Activated CD4-positive, CD25-positive, alpha-beta regulatory T cell (primary cell): Measurements from ENCODE around the gene MEX3C.

Source experiments
- DNase-seq, 4 experiments: peaks; one replicate each; lab custom pipeline; 2025; lab: John Stamatoyannopoulos, UW

MEX3C gene

GRCh38 chr18:51191128-51191717 lies 6.3 kb downstream of the MEX3C start:
- no peak for DNase-seq

DNA sequence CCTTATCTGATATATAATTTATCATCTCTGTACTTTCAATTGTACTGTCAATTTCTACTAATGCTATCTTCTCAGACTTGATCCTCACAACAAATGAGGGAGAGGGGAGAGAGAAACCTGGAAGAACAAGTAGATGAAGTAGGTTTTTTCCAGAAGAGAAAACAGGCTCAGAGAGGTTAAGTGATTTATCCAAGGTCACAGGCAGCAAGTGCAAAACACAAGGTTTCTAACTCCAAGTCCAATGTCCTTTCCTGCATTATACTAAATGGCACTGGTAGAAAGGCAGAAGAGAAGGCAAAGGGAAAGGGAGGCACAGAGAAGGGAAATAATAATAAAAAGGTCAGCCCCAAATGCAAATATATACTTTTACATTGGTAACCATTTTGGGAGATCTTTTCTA lies 7.5 kb downstream of the MEX3C start:
- no peak for DNase-seq

DNA sequence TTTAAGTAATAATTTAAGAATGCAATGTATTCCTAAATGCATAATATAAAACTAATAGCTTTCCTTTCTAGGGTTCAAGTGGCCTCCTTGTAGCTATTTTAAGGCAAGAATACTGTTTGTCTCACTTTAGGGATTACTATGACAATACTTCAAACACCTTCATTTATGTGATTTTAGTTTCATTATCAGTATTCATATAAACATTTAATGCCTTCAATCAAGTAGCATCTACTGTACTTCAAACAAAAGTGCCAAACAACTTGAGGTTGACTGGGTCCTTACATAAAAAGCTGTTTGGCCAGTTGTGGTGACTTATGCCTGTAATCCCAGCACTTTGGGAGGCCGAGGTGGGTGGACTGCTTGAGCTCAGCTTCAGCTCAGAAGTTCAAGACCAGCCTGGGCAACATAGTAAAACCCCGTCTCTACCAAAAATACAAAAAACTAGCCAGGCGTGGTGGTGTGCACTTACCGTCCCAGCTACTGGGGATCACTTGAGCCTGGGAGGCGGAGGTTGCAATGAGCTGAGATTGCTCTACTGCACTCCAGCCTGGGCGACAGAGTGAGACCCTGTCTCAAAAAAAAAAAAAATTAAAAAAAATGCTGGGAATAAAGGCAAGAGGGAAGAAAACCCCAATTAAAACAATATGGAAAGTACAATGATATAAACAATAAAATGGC lies 9.3 kb downstream of the MEX3C start:
- DNase-seq = no peak

DNA sequence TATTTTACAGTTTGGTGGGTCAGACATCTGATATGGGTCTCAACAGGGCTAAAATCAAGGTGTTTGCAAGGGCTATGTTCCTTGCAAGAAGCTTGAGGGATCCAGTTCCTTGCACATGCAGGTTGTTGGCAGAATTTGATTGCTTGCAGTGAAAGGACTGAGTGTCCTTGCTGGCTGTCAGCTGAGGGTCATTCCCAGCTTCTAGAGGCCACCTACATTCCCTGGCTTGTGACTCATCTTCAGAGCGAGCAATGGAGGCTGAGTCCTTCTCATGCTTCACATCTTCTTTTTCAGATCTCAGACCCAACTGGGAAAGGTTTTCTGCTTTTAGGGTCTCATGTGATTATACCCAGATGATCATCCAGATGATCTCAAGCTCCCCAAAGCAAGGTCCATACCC lies 12.4 kb downstream of the MEX3C start:
- no peak for DNase-seq

- no peak for DNase-seq
Observed at GRCh38 chr18:51184091-51184457, 13.4 kb downstream of the MEX3C start.

DNA sequence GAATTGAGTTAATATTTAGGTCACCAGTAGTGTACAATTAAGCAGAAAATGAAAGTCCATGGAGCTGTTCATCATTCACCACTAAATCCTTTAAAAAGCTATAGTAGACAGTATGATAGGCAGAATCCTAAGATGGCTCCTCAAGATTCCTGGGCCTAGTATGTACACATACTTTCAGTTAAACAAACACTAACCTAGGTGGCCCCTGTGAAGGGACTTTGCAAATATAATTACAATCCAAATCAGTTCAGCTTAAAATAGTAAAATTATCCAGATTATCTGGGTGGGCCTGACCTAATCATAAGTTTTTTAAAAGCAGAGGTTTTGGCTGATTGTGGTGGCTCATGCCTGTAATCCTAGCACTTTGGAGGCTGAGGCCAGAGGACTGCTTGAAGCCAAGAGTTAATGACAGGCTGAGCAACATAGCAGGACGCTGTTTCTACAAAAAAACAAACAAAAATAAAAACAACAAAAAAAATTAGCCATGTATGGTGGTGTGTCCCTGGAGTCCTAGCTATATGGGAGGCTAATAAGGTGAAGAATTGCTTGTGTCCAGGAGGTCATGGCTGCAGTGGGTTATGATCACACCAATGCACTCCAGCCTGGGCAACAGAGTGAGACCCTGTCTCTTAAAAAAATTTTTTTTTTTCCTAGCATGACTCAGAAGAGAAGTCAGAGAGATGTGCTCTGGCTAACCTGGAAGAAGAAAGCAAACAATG lies 13.9 kb downstream of the MEX3C start:
- DNase-seq = no peak

- DNase-seq = no peak
Observed at GRCh38 chr18:51182824-51183223, 14.7 kb downstream of the MEX3C start.

- DNase-seq = no peak
Observed at GRCh38 chr18:51171625-51172259, 25.7 kb downstream of the MEX3C start.

DNA sequence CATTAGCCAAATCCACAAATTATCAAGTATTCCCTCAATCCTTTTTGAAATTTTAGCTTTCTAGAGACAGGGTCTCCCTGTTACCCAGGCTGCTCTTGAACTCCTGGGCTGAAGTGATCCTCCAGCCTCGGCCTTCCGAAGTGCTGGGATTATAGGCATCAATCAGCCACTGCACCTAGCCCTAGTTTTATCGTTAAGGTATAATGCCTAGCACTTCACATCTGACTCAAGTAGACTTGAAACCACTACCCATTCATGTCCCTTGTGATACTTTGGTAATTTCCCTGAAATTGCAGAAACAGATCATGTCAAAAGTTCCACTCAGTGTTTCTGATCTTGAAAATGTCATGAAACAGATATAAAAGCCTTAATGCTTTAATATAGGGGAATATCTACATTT lies 26.3 kb downstream of the MEX3C start:
- no peak for DNase-seq

DNA sequence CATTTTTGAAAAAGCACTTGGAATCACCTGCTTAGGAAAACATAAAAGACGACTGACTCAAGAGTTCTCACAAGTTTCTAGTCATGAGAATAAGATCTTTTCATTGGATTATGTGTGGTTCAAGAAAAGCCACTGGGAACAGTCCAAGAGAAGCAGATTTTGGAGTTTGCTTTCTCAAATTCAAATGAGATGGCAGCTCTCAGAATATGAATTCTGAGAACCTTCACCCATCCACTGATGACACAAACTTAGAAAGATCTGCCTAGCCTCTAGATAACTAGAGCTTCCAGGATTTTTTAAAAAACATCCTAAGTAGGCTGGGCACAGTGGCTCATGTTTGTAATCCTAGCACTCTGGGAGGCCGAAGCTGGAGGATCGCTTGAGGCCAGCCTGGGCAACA lies 26.8 kb downstream of the MEX3C start:
- DNase-seq = no peak

GRCh38 chr18:51169731-51170130 lies 27.8 kb downstream of the MEX3C start:
- no peak for DNase-seq

DNA sequence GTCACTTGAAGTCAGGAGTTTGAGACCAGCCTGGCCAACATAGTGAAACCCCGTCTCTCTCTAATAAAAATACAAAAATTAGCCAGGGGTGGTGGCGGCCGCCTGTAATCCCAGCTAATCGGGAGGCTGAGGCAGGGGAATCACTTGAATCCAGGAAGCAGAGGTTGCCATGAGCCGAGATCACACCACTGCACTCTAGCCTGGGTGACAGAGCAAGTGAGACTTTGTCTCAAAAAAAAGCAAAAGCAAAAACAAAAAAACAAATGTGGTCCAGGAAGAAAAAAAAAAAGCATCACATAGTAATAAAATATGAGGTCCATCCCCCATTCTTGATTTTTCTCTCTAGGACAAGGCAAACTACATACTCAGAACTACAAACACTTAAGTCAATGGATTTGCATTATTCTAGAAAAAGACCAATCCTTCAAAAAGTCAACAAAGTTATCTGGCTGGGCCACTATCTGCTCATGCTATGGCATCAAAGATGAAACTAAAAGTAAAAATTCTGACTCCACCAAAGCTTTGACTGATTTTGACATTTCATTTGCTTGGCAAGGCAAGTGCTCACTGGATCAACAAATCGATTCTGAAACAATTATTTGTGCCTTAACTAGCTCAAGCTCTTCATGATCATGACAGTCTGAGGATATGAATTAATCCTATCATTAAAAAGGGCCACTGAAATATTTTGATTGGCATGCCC lies 28.4 kb downstream of the MEX3C start:
- no peak for DNase-seq

DNA sequence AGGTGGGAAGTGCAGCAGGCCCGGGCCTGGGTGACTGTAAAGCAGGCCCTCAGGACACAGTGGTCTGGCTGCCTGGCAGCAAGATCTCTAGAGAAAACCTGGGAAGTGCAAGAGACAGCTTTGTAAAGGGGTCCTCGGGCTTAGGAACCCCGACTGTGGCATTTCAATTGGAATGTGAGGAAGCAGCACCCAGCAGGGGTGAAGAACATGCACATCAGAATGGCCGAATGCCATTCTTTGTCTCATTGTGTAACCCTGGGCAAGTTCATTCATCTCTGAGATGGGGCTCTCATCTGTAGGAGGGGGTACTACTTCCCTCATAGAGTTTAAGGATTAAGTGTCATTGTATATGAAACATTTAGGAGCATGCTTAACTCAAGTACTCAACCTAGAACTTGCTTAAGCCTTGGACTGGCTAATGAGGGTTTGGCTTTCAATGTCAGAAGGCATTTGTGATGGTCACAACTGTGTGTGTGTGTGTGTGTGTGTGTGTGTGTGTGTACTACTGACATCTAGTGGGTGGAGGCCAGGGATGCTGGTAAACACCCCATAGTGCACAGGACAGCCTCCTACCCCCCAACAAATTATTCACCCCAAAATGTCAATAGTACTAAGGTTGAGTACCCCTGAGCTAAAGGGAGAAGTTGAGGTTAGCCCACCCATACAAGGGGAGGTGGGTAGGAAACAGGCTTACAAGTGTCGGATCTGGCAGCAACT lies 29.3 kb downstream of the MEX3C start:
- no peak for DNase-seq

DNA sequence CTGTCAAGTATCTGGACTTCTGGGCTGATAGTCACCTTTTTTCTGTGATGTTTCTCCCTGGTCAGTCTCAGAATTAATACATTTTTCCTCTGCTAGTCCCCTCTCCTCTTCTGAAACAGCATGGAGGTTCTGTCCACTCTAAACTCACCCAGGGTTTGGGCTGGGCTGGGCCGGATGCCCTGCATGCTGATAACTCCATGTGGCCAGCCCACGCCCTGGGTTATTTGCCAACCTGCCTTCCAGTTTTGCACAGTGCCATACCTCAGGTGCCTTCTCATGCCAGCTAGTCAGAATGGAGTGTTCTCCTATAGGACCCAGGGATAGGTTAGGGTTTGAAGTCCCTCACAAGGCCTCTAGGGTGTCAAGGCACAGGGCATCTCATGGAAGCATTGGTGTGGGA lies 32.2 kb downstream of the MEX3C start:
- DNase-seq = no peak

- no peak for DNase-seq
Observed at GRCh38 chr18:51164761-51165281, 32.7 kb downstream of the MEX3C start.

- no peak for DNase-seq
Observed at GRCh38 chr18:51164342-51164741, 33.1 kb downstream of the MEX3C start.

GRCh38 chr18:51163543-51163942 lies 33.9 kb downstream of the MEX3C start:
- no peak for DNase-seq

GRCh38 chr18:51162617-51163016 lies 34.9 kb downstream of the MEX3C start:
- DNase-seq = no peak

- DNase-seq = no peak
Observed at GRCh38 chr18:51160646-51161045, 36.8 kb downstream of the MEX3C start.

GRCh38 chr18:51157215-51157614 lies 40.3 kb downstream of the MEX3C start:
- DNase-seq = no peak

DNA sequence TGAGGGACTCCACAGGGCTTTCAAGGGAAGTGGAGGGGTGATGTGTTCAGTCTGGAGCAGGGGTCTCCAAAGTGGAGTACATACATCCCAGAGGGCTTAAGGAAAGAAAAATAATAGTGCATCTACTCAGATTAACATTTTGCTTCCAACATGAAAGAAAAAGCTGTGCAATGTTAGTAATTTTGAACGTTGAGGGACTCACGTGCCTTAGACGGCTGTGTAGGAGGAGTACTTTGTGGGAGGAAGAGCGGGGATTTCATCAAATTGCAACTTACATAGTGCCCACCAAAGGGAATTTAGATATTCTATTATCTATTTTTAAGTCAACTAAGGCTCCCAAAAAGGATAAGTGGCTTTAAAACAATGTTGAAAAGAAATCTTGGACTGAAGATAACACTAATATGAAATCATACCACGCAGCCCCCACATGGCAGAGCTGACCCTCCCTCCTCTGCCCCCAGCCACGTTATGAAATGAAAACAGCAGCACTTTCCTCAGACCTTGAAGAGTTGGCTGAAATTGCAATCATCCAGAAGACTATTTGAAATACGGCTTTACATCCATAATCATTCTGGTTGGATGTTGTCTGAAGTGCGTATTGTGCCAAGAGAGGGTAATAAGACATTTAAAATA lies 42.9 kb downstream of the MEX3C start:
- DNase-seq = no peak
